Duodenal mucosa (tissue), 2 donors: ENCODE results near the gene POLN.

Experiments
- H3K27ac ChIP-seq: one replicate; pipeline ENCODE4 v1.7.0; 2013; ENCODE audit warnings: low read depth, low read length
- H3K27me3 ChIP-seq, 2 donors: one replicate each; pipeline ENCODE4 v1.7.0; 2013; ENCODE audit warnings: low read length in 2 of 2, control low read depth in 1 of 2; ENCODE audit not compliant: insufficient read depth in 2 of 2, control insufficient read depth in 1 of 2
- H3K36me3 ChIP-seq, 2 donors: one replicate each; pipeline ENCODE4 v1.7.0; 2013; ENCODE audit warnings: low read length in 2 of 2, control low read depth in 1 of 2; ENCODE audit not compliant: insufficient read depth in 2 of 2, control insufficient read depth in 1 of 2
- H3K4me1 ChIP-seq, 2 donors: one replicate each; pipeline ENCODE4 v1.7.0; 2013; ENCODE audit warnings: low read length in 2 of 2, control low read depth in 1 of 2; ENCODE audit not compliant: insufficient read depth in 2 of 2, control insufficient read depth in 1 of 2
- H3K4me3 ChIP-seq, 2 donors: one replicate each; pipeline ENCODE4 v1.7.0; 2013; ENCODE audit warnings: low read length in 2 of 2, low read depth in 1 of 2
- H3K9ac ChIP-seq, 2 donors: one replicate each; pipeline ENCODE4 v1.7.0; 2013; ENCODE audit warnings: low read length in 2 of 2, low read depth in 1 of 2
- H3K9me3 ChIP-seq, 2 donors: one replicate each; pipeline ENCODE4 v1.7.0; 2013; ENCODE audit warnings: low read length in 2 of 2, control low read depth in 1 of 2; ENCODE audit not compliant: control insufficient read depth in 1 of 2

Gene POLN

DNA sequence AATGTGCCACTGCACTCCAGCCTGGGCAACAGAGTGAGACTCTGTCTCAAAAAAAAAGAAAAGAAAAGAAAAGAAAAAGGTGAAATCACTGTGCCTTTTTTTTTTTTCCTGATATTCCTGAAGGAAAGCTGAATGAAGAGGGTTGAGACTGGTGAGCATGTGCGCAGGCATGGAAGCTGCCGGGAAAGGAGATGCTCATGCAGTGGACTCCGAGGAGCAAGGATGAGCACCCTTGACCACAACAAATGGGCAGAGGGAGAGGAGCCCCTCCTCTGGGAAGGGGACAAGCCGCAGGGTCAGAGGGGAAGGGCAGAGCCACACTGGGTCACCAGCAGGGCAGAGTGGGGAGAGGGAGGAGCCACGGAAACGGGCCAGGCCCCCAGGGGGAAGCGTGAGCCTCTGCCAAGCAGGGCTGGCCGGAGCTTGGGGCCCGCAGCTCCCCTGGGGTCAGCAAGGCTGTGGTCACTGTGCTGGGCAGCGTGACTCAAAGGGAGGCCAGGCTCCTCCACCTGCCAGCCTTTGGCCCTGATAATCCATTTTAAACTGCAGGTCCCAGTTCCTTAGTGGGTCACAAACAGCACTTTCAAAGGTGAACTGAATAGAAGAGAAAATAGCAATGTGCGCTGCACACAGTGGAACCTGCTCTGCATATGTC is 102.9 kb downstream of the POLN start:
- no peaks in the 10 kb centered on the region for H3K9me3 ChIP-seq
- H3K4me3 ChIP-seq: no peak overlapping the region
- H3K36me3 ChIP-seq: no peaks in the 10 kb centered on the region
- H3K27me3 ChIP-seq: no peaks in the 10 kb centered on the region
- H3K9ac ChIP-seq: no peak overlapping the region
- H3K4me1 ChIP-seq: no peaks in the 10 kb centered on the region
- H3K27ac ChIP-seq: no peak overlapping the region

DNA sequence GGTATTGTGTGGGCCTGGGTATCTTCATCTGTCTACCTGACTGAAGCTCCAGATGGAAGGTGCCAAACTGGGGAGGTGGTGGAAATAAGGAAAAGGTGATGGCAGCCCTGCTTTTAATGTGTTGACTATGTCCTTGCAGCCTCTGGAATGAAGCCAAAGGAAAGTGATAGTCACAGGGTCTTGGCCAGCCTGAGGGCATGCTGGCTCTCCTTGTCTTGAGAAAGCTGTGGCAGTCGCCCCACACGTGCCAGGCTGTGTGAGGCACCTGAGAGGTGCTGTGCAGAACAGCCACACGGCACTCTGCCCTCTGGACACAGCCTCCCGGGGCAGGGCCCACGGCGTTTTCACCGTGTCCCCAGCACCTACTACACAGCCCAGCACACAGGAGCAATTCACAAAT is 105.2 kb downstream of the POLN start:
- peaks cover 1 to 13% of the 10 kb centered on the region in 2 donors for H3K9me3 ChIP-seq
- H3K4me3 ChIP-seq: no peak overlapping the region
- H3K27me3 ChIP-seq: no peaks in the 10 kb centered on the region
- H3K36me3 ChIP-seq: no peaks in the 10 kb centered on the region
- no peak overlapping the region for H3K9ac ChIP-seq
- H3K27ac ChIP-seq: no peak overlapping the region
- no peaks in the 10 kb centered on the region for H3K4me1 ChIP-seq

DNA sequence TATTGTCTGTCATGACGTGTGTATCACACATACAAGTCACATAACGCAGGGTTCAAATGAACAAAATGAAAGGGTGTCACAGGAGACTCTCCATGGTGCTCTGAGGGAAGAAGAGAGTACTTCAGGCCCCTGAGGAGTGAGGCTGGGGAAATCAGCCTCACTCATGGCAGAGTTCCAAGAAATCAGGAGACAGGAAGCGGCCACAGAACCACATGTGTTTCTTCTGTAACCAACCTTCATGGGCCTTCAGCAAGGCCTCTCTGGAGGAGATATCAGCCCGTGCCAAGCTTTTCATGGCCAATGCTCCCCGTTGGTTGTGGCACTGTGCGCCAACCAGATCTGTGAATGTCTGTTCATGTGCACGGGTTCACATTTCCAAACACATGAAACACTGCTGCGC is 106.8 kb downstream of the POLN start:
- no peak overlapping the region for H3K4me3 ChIP-seq
- peaks cover 1 to 15% of the 10 kb centered on the region in 2 donors for H3K9me3 ChIP-seq
- no peaks in the 10 kb centered on the region for H3K27me3 ChIP-seq
- H3K4me1 ChIP-seq: no peaks in the 10 kb centered on the region
- H3K27ac ChIP-seq: no peak overlapping the region
- no peak overlapping the region for H3K9ac ChIP-seq
- no peaks in the 10 kb centered on the region for H3K36me3 ChIP-seq

DNA sequence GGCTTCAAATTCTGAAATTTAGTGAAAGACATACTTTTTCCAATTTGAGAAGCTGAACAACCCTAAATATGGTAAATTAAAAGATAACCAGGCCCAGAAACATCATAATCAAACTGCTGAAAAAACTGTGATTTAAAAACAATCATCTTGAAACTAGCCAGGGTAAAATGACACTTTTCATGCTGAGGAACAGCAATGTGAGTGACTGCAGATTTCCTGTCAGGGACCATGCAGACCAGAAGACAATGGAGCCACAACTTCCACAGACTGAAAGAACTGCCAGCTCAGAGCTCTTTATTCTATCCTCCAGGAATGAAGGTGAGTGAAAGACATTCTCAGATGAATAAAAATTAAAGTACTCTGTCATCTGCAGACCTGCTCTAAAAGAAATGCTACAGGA is 109.5 kb downstream of the POLN start:
- Histone ChIP-seq H3K27ac (no peak overlapping the region), H3K36me3 (no peaks in the 10 kb centered on the region)

DNA sequence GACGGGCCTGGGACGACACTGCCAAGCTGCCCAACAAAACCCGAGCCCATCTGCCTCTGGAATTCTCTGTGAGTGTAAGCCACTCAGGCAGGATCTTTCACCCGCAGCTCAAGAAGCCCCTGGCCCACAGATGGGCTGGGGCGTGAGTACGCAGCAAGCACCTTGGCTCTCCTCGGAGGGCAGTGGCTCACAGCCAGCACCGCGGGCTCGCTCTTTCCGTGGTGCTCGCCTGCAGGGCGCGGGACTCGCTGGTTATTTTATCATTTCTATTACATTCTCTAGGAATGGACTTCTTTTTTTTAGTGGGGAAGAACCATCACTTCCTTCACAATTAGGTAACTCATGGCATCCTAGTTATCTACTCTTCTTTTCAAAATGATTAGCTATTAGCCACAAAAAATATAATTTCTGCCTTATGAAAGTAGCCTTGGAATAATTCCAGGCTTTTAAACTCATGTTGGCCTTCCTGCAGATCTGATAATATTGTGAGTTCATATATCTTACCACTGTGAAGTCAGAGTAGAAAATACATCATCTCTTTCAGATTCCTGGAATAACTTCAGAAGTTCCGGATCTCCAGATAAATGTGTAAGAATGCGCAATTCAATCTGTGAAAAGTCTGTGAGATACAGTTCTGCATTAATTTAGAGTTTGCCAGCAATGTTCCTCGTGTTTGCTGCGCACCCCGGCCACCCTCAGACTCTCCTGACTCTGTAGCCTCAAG is 114.2 kb downstream of the POLN start:
- H3K9ac ChIP-seq: no peak overlapping the region
- no peaks in the 10 kb centered on the region for H3K4me1 ChIP-seq
- H3K36me3 ChIP-seq: no peaks in the 10 kb centered on the region
- H3K27me3 ChIP-seq: no peaks in the 10 kb centered on the region
- no peak overlapping the region for H3K4me3 ChIP-seq
- H3K27ac ChIP-seq: no peak overlapping the region
- H3K9me3 ChIP-seq: peaks cover under 1 to 13% of the 10 kb centered on the region in 2 donors

More for the DNA sequence above, 109.5 kb downstream of the POLN start:
- H3K27me3 ChIP-seq: no peaks in the 10 kb centered on the region
- no peak overlapping the region for H3K4me3 ChIP-seq
- peaks cover 1 to 15% of the 10 kb centered on the region in 2 donors for H3K9me3 ChIP-seq
- no peaks in the 10 kb centered on the region for H3K4me1 ChIP-seq
- H3K9ac ChIP-seq: no peak overlapping the region

DNA sequence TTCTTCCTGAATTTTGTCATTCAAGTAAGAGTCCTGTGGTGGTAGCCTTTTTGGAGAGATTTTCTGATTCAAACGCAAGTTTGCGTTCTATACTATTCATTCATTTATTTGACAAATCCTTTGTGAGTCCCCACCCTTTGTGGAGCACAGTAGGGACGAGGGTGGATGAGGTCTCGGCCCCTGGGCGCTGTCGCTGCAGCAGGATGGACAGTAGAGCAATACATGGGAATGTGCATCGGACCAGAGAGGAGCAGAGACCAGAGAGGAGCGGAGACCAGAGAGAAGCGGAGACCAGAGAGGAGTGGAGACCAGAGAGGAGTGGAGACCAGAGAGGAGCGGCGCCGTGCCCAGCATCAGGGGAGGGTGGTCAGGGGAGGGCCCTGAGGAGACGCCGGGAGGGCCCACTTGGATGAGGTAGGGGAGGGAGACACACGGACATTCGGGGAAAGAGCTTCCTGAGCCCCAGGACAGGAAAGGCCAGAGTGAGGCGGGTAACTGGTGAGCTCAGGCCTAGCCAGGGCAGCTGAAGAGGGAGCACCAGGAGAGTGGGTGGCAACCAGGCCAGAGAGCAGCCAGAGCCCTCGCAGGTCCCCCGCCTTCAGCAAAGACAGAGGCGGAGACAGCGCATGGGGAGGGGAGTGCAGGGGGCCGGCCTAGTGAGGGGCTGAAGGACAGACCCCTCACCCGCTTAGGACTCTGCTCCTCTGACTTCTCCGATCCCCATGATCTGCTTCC is 115.4 kb downstream of the POLN start:
- Histone ChIP-seq H3K27me3 (no peaks in the 10 kb centered on the region), H3K36me3 (no peaks in the 10 kb centered on the region), H3K9me3 (peaks cover 0 to under 1% of the 10 kb centered on the region in 2 donors), H3K4me1 (no peaks in the 10 kb centered on the region), H3K9ac (no peak overlapping the region), H3K27ac (no peak overlapping the region), H3K4me3 (no peak overlapping the region)

DNA sequence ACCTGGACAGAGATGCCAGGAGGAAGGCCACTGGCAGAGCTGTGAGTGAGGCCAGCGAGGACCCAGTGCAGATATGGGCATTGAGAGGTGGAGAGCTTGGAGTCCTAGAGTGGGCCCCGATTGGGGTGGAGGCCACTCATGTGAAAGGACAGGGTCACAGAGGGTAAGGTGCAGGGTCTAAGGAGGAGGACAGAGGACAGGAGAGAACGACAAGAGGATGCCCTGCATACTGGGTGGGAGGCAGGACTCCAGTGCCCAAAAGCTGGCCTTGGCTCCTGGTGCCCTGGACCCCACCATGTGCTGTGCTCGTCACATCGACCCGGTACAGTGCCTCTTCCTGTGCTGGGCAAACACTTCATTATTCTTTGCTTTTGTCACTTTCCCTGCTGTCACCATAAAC is 116.1 kb downstream of the POLN start:
- Histone ChIP-seq H3K4me3 (no peak overlapping the region), H3K4me1 (no peaks in the 10 kb centered on the region), H3K27me3 (no peaks in the 10 kb centered on the region), H3K9me3 (no peaks in the 10 kb centered on the region), H3K9ac (no peak overlapping the region), H3K27ac (no peak overlapping the region), H3K36me3 (no peaks in the 10 kb centered on the region)

DNA sequence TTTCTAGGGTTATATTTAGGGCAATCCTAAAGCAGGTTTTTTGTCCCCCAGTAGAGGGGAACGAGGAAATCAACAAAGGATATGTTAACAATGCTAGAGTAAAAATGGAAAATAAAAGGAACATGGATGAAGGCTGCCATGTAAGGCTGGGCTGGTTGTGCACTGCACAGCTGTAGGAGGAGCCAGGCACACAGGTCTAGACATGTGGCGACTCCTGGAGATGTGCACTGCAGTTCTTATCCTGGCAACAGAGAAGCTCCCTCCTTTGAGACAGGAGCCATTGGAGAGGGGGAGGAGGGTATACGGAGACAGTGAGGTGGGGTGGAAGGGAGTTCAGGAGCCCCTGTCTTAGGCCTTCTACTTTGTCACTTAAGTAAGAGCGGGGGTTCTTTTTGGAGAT is 116.9 kb downstream of the POLN start:
- H3K4me3 ChIP-seq: no peak overlapping the region
- no peaks in the 10 kb centered on the region for H3K4me1 ChIP-seq
- H3K27ac ChIP-seq: no peak overlapping the region
- no peak overlapping the region for H3K9ac ChIP-seq
- no peaks in the 10 kb centered on the region for H3K27me3 ChIP-seq
- no peaks in the 10 kb centered on the region for H3K36me3 ChIP-seq
- no peaks in the 10 kb centered on the region for H3K9me3 ChIP-seq

DNA sequence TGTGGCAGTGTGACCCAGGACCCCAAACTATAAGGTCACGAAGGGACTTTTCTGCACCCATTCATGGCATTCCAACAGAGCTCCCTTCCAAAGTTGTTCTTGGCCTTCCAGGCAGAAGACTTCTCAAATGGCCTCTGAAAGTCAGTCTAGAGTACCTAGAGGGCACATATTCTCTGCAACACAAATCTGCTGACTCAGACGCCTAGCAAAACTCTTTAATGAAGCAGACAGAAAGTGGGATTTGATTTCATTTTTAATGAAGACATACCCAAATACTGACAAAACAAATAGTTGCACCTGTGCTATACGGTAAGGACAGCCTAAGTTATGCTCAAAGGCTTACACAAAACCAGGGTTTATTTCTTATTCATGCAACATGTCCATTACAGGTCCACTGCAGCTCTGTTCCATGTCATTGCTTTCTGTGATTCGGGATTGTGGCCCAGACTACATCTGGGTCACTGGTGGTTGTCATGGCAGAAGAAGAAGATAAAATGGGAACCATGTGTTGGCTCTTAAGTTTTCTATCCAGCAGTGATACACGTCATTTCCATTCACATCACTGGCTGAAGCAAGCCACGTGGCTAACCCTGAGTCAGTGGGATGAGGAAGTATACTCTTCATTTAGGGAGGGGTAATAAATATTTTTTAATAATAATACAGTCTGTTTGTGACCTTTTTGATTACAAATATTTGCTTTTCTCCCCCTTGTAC is 125.1 kb downstream of the POLN start:
- Histone ChIP-seq H3K27me3 (no peaks in the 10 kb centered on the region), H3K4me3 (no peak overlapping the region), H3K36me3 (no peaks in the 10 kb centered on the region), H3K27ac (no peak overlapping the region), H3K4me1 (no peaks in the 10 kb centered on the region), H3K9ac (no peak overlapping the region), H3K9me3 (no peaks in the 10 kb centered on the region)

DNA sequence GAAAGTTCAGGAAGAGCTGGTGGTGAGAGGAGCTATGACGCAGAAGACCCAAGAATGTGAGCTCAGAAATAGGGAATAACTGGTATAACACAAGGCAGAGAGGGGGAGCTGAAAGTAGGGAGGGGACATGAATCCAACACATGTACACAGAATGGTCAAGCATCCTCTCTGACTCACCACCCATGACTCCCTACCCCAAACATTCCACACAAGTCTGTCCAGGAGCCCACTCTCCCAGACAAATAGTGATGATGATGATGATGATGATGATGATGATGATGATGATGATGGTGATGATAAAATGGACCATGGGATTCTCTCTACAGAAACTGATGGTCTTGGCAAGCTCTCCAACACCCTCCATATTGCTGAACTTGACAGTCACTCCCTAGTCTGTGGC is 136.4 kb downstream of the POLN start:
- no peaks in the 10 kb centered on the region for H3K36me3 ChIP-seq
- H3K4me3 ChIP-seq: no peak overlapping the region
- no peak overlapping the region for H3K9ac ChIP-seq
- no peaks in the 10 kb centered on the region for H3K27me3 ChIP-seq
- no peaks in the 10 kb centered on the region for H3K4me1 ChIP-seq
- no peak overlapping the region for H3K27ac ChIP-seq
- peaks cover 3 to 16% of the 10 kb centered on the region in 2 donors for H3K9me3 ChIP-seq
